OCI-LY7 (cell line): ENCODE results near the gene ASPRV1. TPM values are rescaled to one million over a fixed set of nuclear protein-coding genes. Genes with fewer than 3 reads are reported as not detected.

ENCODE experiments used
- BruUV-seq: library from RNA; stranded (reverse); fragments of 400-500 nt; replicated peaks from 2 replicates; lab custom pipeline; 2021; lab: Mats Ljungman, UMichigan
- CTCF ChIA-PET: fragments of 300-600 bp; sonication (Branson Sonifier 250); formaldehyde crosslinking; loops from one replicate; lab custom pipeline; 2022; ENCODE audit warnings: antibody characterized with exemption; ENCODE audit not compliant: unreplicated experiment; lab: Charles Lee
- POLR2A ChIA-PET: fragments of 300-600 bp; sonication (Branson Sonifier 250); formaldehyde crosslinking; loops from one replicate; lab custom pipeline; 2022; ENCODE audit warnings: antibody characterized with exemption; lab: Charles Lee
- DNase-seq: peaks from one replicate; pipeline ENCODE4 v3.0.0-alpha.2; 2015; ENCODE audit warnings: low spot score
- H2AFZ ChIP-seq: fragments of 200-600 bp; sonication (generic), shearing (Covaris generic); 2 replicates; pipeline ENCODE4 v1.6.1; 2014; ENCODE audit warnings: mild to moderate bottlenecking, antibody characterized with exemption, low read length, moderate library complexity
- H3K27ac ChIP-seq: fragments of 200-600 bp; sonication (generic); 2 replicates; pipeline ENCODE4 v1.5.1; 2014; ENCODE audit warnings: mixed run types, low read depth, mild to moderate bottlenecking, moderate library complexity, low read length, inconsistent platforms; ENCODE audit not compliant: poor library complexity, severe bottlenecking
- H3K36me3 ChIP-seq: fragments of 200-600 bp; sonication (generic); 2 replicates; pipeline ENCODE4 v1.6.1; 2014; ENCODE audit warnings: mild to moderate bottlenecking, antibody characterized with exemption, low read length, moderate library complexity, mixed read lengths; ENCODE audit not compliant: insufficient read depth
- H3K4me1 ChIP-seq: fragments of 200-600 bp; sonication (generic); 2 replicates; pipeline ENCODE4 v1.5.1; 2014; ENCODE audit warnings: mild to moderate bottlenecking, low read length; ENCODE audit not compliant: insufficient read depth, poor library complexity, severe bottlenecking
- H3K4me2 ChIP-seq: fragments of 200-600 bp; sonication (generic); 2 replicates; pipeline ENCODE4 v1.6.1; 2014; ENCODE audit warnings: mild to moderate bottlenecking, low read length
- H3K4me3 ChIP-seq: fragments of 200-600 bp; sonication (generic); 2 replicates; pipeline ENCODE4 v1.5.1; 2014; ENCODE audit warnings: mild to moderate bottlenecking, low read depth, low read length; ENCODE audit not compliant: poor library complexity, severe bottlenecking
- H3K79me2 ChIP-seq: fragments of 200-600 bp; sonication (generic); 2 replicates; pipeline ENCODE4 v1.6.1; 2016; ENCODE audit warnings: low read depth, mild to moderate bottlenecking, low read length, moderate library complexity, mixed read lengths; ENCODE audit not compliant: insufficient read depth
- H3K9me2 ChIP-seq: fragments of 200-600 bp; sonication (generic); 2 replicates; pipeline ENCODE4 v1.6.1; 2016; ENCODE audit warnings: mild to moderate bottlenecking, low read length, mixed read lengths; ENCODE audit not compliant: insufficient read depth
- H3K9me3 ChIP-seq: fragments of 200-600 bp; sonication (generic); 2 replicates; pipeline ENCODE4 v1.6.1; 2014; ENCODE audit warnings: mild to moderate bottlenecking, mixed run types, low read length, mixed read lengths
- H4K20me1 ChIP-seq: fragments of 200-600 bp; sonication (generic); 2 replicates; pipeline ENCODE4 v1.6.1; 2014; ENCODE audit warnings: mild to moderate bottlenecking, antibody characterized with exemption, low read length, moderate library complexity, mixed read lengths; ENCODE audit not compliant: insufficient read depth
- EZH2phosphoT487 ChIP-seq: fragments of 200-600 bp; sonication (generic); IDR thresholded peaks from 2 replicates; pipeline ENCODE4 v1.6.1; 2018; ENCODE audit warnings: low read depth, borderline replicate concordance, mild to moderate bottlenecking, mixed run types, antibody characterized with exemption, low read length, moderate library complexity, mixed read lengths
- intact Hi-C: fragments of 100-400 bp; cut with micrococcal nuclease; formaldehyde crosslinking; loops from one replicate; pipeline ENCODE4 v1.10.0; 2022; ENCODE audit not compliant: unreplicated experiment
- total RNA-seq, 2 experiments: library from RNA; depleted of rRNA in 1 of 2; stranded (reverse); fragments of >200 nt in 1 of 2; shearing (Covaris generic) in 1 of 2; gene quantifications; 2 replicates each; pipeline ENCODE4 v1.2.3, GENCODE V29; 2014 to 2022
- TF ChIP-seq, protein P1 (sequence below): fragments of 200-600 bp; sonication (generic); conservative IDR thresholded peaks from 2 replicates; pipeline ENCODE4 v1.5.1; 2014; ENCODE audit warnings: mild to moderate bottlenecking, antibody characterized with exemption, low read length, moderate library complexity, mixed read lengths

ASPRV1 gene
- total RNA-seq, 2 experiments from 2014 or later, result 1.3 to 1.4 TPM

DNA sequence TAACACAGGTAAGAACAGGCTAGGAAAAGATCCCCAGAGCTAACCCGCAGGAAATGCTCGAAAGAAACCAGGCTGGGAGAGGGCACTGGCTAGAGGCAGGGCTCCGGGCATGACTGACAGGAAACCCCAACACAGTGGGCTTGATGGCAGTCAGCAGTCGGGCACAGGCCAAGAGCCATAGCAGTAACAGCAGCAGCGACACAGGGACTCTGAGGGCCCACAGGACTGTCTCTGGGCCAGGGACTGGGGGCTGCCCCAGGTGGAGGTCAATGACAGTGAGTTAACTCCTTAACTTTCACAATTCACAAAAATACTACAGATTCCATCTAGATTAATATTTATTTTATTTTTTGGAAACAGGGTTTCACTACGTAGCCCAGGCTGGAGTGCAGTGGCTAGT, 37.3 kb upstream of the ASPRV1 start:
- H4K20me1 ChIP-seq, result no peaks in the 10 kb centered on the region
- no peaks in the 10 kb centered on the region; the same call in 1 of the 2 replicates for H3K36me3 ChIP-seq
- no peak overlapping the region for H3K27ac ChIP-seq
- intact Hi-C loops, result no loop called here
- H2AFZ ChIP-seq, result no peak overlapping the region
- H3K4me3 ChIP-seq, result no peak overlapping the region
- no peak overlapping the region for H3K4me2 ChIP-seq
- BruUV-seq, result no TSS peak
- no peak for DNase-seq
- CTCF ChIA-PET, result no interaction called here
- H3K79me2 ChIP-seq, result no peaks in the 10 kb centered on the region
- TF ChIP-seq, protein P1, sequence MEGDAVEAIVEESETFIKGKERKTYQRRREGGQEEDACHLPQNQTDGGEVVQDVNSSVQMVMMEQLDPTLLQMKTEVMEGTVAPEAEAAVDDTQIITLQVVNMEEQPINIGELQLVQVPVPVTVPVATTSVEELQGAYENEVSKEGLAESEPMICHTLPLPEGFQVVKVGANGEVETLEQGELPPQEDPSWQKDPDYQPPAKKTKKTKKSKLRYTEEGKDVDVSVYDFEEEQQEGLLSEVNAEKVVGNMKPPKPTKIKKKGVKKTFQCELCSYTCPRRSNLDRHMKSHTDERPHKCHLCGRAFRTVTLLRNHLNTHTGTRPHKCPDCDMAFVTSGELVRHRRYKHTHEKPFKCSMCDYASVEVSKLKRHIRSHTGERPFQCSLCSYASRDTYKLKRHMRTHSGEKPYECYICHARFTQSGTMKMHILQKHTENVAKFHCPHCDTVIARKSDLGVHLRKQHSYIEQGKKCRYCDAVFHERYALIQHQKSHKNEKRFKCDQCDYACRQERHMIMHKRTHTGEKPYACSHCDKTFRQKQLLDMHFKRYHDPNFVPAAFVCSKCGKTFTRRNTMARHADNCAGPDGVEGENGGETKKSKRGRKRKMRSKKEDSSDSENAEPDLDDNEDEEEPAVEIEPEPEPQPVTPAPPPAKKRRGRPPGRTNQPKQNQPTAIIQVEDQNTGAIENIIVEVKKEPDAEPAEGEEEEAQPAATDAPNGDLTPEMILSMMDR, result no peak
- TF ChIP-seq EZH2phosphoT487, result no peak
- no peaks in the 10 kb centered on the region for H3K9me2 ChIP-seq
- POLR2A ChIA-PET, result no interaction called here
- peaks cover 4% of the 10 kb centered on the region for H3K4me1 ChIP-seq
- H3K9me3 ChIP-seq, result no peaks in the 10 kb centered on the region

DNA sequence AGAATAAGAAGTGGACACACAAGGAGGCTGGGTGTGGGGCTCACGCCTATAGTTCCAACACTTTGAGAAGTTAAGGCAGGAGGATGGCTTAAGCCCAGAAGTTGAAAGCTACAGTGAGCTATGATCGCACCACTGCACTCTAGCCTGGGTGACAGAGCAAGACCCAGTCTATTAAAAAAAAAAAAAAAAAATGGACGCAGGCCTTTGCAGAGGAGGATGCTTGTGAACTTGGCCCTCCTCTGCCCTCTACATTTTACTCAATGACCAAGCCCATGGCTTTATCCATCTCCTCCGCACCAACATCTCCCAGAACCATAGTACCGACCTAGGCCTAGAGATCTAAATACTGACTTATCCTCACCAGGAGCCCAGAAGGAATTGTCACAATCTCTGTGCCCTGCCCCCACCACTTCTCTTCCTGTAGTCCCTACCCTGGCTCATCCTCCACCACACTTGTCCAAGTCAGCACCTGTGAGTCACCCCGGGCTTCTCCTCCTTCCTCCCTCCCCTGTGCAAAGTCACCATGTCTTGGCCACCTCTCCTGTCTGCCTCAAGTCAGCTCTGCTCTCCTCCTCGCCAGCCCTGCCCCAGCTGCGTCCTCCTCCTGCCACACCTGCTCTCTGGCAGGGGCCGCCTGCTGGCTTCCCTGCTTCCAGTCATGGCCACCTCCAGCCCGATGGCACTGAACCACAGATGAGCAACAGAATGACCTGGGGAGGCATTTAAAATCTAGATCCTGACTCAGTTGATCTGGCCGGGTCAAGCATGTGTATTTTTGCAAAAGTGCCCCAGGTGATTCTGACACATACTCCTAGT, 35.8 kb upstream of the ASPRV1 start:
- Histone ChIP-seq H3K27ac (no peak overlapping the region), H4K20me1 (no peaks in the 10 kb centered on the region), H3K36me3 (no peaks in the 10 kb centered on the region; the same call in 1 of the 2 replicates), H3K79me2 (no peaks in the 10 kb centered on the region), H3K4me2 (no peak overlapping the region), H3K9me2 (no peaks in the 10 kb centered on the region), H3K4me1 (no peaks in the 10 kb centered on the region), H2AFZ (no peak overlapping the region), H3K9me3 (no peaks in the 10 kb centered on the region), H3K4me3 (no peak overlapping the region)
- no peak for DNase-seq
- ChIA-PET CTCF (no interaction called here), POLR2A (no interaction called here)
- intact Hi-C loops, result no loop called here
- no peak for TF ChIP-seq EZH2phosphoT487
- TF ChIP-seq, protein P1, result no peak
- no TSS peak for BruUV-seq

DNA sequence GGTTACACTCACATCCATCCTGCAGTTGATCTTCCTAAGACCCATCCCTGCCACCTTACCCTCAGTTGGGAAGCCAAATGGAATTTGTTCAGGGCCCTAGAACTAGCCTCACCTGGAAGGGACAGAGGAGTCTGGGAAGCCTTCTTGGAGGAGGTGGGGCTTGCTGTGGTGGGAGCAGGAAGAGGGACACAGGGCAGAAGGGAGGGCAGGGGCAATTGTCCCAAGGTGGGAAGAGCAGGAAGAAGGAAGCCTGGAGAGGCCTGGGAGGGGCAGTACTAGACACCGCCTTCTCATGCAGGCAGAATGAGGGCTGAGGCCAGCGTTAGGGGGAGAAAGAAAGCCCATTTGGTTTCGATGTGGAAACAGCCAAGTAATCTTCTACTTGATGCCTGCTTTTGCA, 34.1 kb upstream of the ASPRV1 start:
- CTCF ChIA-PET, result no interaction called here
- intact Hi-C loops, result no loop called here
- BruUV-seq, result no TSS peak

More for the DNA sequence above, 34.1 kb upstream of the ASPRV1 start:
- Histone ChIP-seq H2AFZ (no peak overlapping the region), H3K4me1 (no peaks in the 10 kb centered on the region), H4K20me1 (no peaks in the 10 kb centered on the region), H3K4me2 (no peak overlapping the region), H3K4me3 (no peak overlapping the region), H3K27ac (no peak overlapping the region), H3K9me2 (no peaks in the 10 kb centered on the region), H3K36me3 (no peaks in the 10 kb centered on the region; the same call in 1 of the 2 replicates), H3K9me3 (no peaks in the 10 kb centered on the region), H3K79me2 (no peaks in the 10 kb centered on the region)
- POLR2A ChIA-PET, result no interaction called here
- DNase-seq, result no peak
- no peak for TF ChIP-seq EZH2phosphoT487
- TF ChIP-seq, protein P1, result no peak
